SW480 (cell line): ENCODE data around the gene LCA5L.
"Not testable (repeated sequence)": the region's sequence is repeated elsewhere in the genome, so short reads cannot be mapped to it uniquely, and the experiment has no call there.

ENCODE experiments used
- DNase-seq: peaks from one replicate; pipeline ENCODE4 v3.0.0-alpha.2; 2016; ENCODE audit warnings: low spot score

LCA5L gene

GRCh38 chr21:39387461-39388037, 58.0 kb downstream of the LCA5L start:
- peak; percentile 79 for DNase-seq

- no peak for DNase-seq
Measured at GRCh38 chr21:39386899-39387298, 58.7 kb downstream of the LCA5L start.

- DNase-seq, result peak; percentile 51
Measured at GRCh38 chr21:39386194-39386593, 59.4 kb downstream of the LCA5L start.

GRCh38 chr21:39385299-39386145, 60.1 kb downstream of the LCA5L start:
- peak; percentile 89 for DNase-seq

- peak; percentile 38 for DNase-seq
Measured at GRCh38 chr21:39384674-39385298, 60.8 kb downstream of the LCA5L start.

- DNase-seq, result not testable (repeated sequence)
Measured at GRCh38 chr21:39382096-39382495, 63.5 kb downstream of the LCA5L start.

- peak; percentile 60 for DNase-seq
Measured at GRCh38 chr21:39381009-39381408, 64.6 kb downstream of the LCA5L start.

- peak; percentile 95 for DNase-seq
Measured at GRCh38 chr21:39379986-39380891, 65.3 kb downstream of the LCA5L start.

- DNase-seq, result peak; percentile 28
Measured at GRCh38 chr21:39377444-39378050, 68.0 kb downstream of the LCA5L start.

GRCh38 chr21:39375446-39375845, 70.1 kb downstream of the LCA5L start:
- DNase-seq, result no peak

GRCh38 chr21:39374046-39374445, 71.5 kb downstream of the LCA5L start:
- DNase-seq, result no peak

GRCh38 chr21:39373634-39374033, 71.9 kb downstream of the LCA5L start:
- DNase-seq, result peak; percentile 59

GRCh38 chr21:39369896-39370288, 75.7 kb downstream of the LCA5L start:
- not testable (repeated sequence) for DNase-seq

- no peak for DNase-seq
Measured at GRCh38 chr21:39367783-39368182, 77.8 kb downstream of the LCA5L start.

- DNase-seq, result no peak
Measured at GRCh38 chr21:39366563-39366962, 79.0 kb downstream of the LCA5L start.

GRCh38 chr21:39364949-39365348, 80.6 kb downstream of the LCA5L start:
- no peak for DNase-seq

- DNase-seq, result no peak
Measured at GRCh38 chr21:39363607-39364555, 81.7 kb downstream of the LCA5L start.

- DNase-seq, result no peak
Measured at GRCh38 chr21:39362733-39363132, 82.8 kb downstream of the LCA5L start.

GRCh38 chr21:39359382-39359781, 86.2 kb downstream of the LCA5L start:
- DNase-seq, result no peak
